Body of pancreas (tissue), 4 donors: ENCODE data around the gene PRR14L. TPM values are rescaled to one million over a fixed set of nuclear protein-coding genes. Genes with fewer than 3 reads are reported as not detected.
"Not testable (repeated sequence)": the region's sequence is repeated elsewhere in the genome, so short reads cannot be mapped to it uniquely, and the experiment has no call there.

Experiments used
- ATAC-seq: fragments of 150-250 bp; one replicate; pipeline ENCODE4 v1.9.1; 2016
- DNase-seq, 4 donors: peaks; one replicate each; pipeline ENCODE4 v3.0.0-alpha.2; 2019
- H3K27ac ChIP-seq, 4 donors: fragments of 200-600 bp; sonication (generic); 1 replicate in 3 of 4; 2 replicates in 1 of 4; pipeline versions ENCODE4 v1.5.1 to v1.6.1; 2016 to 2019; ENCODE audit warnings: mild to moderate bottlenecking in 1 of 4, mixed read lengths in 1 of 4, moderate library complexity in 1 of 4
- H3K27me3 ChIP-seq, 2 donors: fragments of 200-600 bp; sonication (generic); one replicate each; pipeline ENCODE4 v1.6.0; 2016; ENCODE audit warnings: mild to moderate bottlenecking in 1 of 2
- H3K36me3 ChIP-seq, 2 donors: fragments of 200-600 bp; sonication (generic); replicated peaks in 1 of 2; 2 replicates each; pipeline ENCODE4 v1.5.1; 2016; ENCODE audit warnings: low read depth in 2 of 2; ENCODE audit not compliant: insufficient read depth in 1 of 2
- H3K4me1 ChIP-seq: fragments of 200-600 bp; sonication (generic); one replicate; pipeline ENCODE4 v1.6.0; 2016
- H3K4me3 ChIP-seq, 2 donors: fragments of 200-600 bp; sonication (generic); 1 replicate in 1 of 2; 2 replicates in 1 of 2; pipeline ENCODE4 v1.5.1; 2016 to 2019
- H3K9me3 ChIP-seq, 3 donors: fragments of 200-600 bp; sonication (generic); 1 replicate in 2 of 3; 2 replicates in 1 of 3; pipeline ENCODE4 v1.5.1; 2016
- POLR2A ChIP-seq, 3 donors: fragments of 450-650 bp; IDR thresholded peaks; one replicate each; pipeline ENCODE4 v1.6.1; 2016; ENCODE audit warnings: antibody characterized with exemption in 3 of 3, mild to moderate bottlenecking in 2 of 3
- WGBS, 2 donors: methylation state at CpG; one replicate each; pipeline ENCODE4 v1.1.5; 2017; 5-methylcytosine and 5-hydroxymethylcytosine counted together
- intact Hi-C: fragments of 100-400 bp; cut with DNase I; formaldehyde crosslinking; loops from one replicate; pipeline ENCODE4 v1.15.1; 2023
- total RNA-seq, 2 donors: library from RNA; depleted of rRNA; stranded (reverse); fragments of >200 nt; gene quantifications; one replicate each; pipeline ENCODE4 v1.1.0, GENCODE V29; 2016
- TF ChIP-seq, protein P1 (sequence below), 7 experiments: fragments of 450-650 bp in 4 of 7; fragments of 200-600 bp in 3 of 7; sonication (generic) in 3 of 7; IDR thresholded peaks; one replicate each; pipeline ENCODE4 v1.5.1; 2016 to 2019; ENCODE audit warnings: antibody characterized with exemption in 7 of 7

PRR14L gene
- total RNA-seq, 2 donors from 2014 or later: 11.9 to 28.7 TPM

DNA sequence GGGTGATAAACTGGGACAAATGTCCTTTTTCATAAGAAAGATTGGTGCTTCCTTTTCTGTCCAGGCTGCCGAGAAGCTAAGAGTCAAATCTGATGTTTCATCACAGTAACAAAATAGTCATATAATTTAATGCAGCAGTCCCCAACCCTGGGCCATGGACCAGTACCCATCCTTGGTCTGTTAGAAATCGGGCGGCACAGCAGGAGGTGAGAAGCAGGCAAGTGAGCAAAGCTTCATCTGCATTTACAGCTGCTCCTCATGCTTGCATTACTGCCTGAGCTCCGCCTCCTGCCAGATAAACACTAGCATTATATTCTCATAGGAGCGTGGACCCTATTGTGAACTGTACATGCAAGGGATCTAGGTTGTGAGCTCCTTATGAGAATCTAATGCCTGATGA lies 26.2 kb downstream of the PRR14L start:
- TF ChIP-seq POLR2A (IDR thresholded peaks at IDR 0.05): no peak
- TF ChIP-seq, protein P1, sequence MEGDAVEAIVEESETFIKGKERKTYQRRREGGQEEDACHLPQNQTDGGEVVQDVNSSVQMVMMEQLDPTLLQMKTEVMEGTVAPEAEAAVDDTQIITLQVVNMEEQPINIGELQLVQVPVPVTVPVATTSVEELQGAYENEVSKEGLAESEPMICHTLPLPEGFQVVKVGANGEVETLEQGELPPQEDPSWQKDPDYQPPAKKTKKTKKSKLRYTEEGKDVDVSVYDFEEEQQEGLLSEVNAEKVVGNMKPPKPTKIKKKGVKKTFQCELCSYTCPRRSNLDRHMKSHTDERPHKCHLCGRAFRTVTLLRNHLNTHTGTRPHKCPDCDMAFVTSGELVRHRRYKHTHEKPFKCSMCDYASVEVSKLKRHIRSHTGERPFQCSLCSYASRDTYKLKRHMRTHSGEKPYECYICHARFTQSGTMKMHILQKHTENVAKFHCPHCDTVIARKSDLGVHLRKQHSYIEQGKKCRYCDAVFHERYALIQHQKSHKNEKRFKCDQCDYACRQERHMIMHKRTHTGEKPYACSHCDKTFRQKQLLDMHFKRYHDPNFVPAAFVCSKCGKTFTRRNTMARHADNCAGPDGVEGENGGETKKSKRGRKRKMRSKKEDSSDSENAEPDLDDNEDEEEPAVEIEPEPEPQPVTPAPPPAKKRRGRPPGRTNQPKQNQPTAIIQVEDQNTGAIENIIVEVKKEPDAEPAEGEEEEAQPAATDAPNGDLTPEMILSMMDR (IDR thresholded peaks at IDR 0.05): no peak
- no peak overlapping the region for H3K4me3 ChIP-seq
- ATAC-seq (no peak), DNase-seq (no peak)
- WGBS, 2 donors: 93 to 94% methylated on average over 5 of the region's 5 CpGs
- H3K27me3 ChIP-seq: no peaks in the 10 kb centered on the region
- H3K9me3 ChIP-seq: no peaks in the 10 kb centered on the region
- no peak overlapping the region for H3K27ac ChIP-seq
- intact Hi-C loops: no loop called here
- no peaks in the 10 kb centered on the region for H3K4me1 ChIP-seq
- peaks cover 0 to 9% of the 10 kb centered on the region in 2 donors for H3K36me3 ChIP-seq

DNA sequence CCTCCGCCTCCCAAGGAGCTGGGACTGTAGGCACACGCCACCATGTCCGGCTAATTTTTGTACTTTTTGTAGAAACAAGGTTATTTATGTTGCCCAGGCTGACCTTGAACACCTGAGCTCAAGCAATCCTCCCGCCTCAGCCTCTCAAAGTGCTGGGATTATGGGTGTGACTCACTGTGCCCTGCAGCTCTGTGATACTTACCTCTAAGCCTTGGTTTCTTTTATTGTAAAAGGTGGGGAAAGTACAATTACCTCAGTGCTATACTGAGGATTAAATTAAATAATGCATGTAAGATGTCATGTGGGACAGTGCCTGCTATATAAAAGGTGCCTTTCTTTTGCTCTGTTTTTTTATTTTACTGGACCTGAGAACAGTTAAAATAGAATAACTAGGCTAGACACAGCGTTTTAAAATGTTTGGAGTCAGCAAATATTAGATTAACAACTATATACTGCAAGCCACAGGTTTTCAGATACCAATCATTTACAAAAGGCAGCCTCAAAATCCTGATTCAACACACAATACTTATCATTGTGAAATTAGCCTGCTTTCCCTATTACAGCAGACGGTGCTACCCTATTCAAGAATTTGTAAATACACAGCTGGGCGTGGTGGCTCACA lies 30.0 kb downstream of the PRR14L start:
- no peaks in the 10 kb centered on the region for H3K27me3 ChIP-seq
- H3K9me3 ChIP-seq: no peaks in the 10 kb centered on the region
- intact Hi-C loops: no loop called here
- peaks cover 0 to 23% of the 10 kb centered on the region in 2 donors for H3K36me3 ChIP-seq
- H3K27ac ChIP-seq: no peak overlapping the region
- H3K4me3 ChIP-seq: no peak overlapping the region
- H3K4me1 ChIP-seq: no peaks in the 10 kb centered on the region
- no peak for ATAC-seq
- WGBS, 2 donors: 92 to 95% methylated on average over 7 of the region's 7 CpGs
- TF ChIP-seq, protein P1 (IDR thresholded peaks at IDR 0.05): no peak
- no peak for TF ChIP-seq POLR2A (IDR thresholded peaks at IDR 0.05)
- DNase-seq: no peak

DNA sequence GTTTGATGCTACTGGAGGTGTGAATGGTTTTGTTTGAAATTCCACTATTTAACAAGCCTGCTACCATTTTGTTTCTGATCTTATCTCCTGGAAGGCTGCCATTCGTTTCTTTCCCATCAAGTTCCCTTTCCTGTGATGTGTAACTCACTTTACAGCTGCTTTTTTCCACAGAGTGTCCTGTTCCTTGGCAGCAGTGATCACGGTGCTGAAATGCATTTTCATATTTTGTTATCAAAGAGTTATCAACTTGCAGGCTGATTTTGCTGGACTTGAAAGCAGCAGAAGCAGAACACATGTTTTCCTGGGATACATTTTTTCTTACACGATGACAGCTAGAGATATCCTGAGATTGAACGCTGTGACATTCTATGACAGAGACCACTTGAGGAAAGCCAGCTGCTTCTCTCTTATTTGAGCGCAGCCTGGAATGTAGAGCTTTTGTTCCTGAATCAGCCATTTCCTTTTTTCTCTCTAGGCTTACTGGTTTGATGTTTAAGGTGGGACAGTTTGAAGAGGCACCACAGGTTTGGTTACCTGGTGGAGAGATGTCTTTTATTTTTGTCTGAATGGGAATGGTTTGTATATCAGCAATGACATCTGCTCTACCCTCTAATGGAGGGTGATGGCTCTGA lies 34.7 kb downstream of the PRR14L start:
- intact Hi-C loops: no loop called here
- no peaks in the 10 kb centered on the region for H3K9me3 ChIP-seq
- H3K27ac ChIP-seq: no peak overlapping the region
- no peaks in the 10 kb centered on the region for H3K4me1 ChIP-seq
- DNase-seq (no peak), ATAC-seq (no peak)
- peaks cover 0 to 16% of the 10 kb centered on the region in 2 donors for H3K36me3 ChIP-seq
- H3K27me3 ChIP-seq: no peaks in the 10 kb centered on the region
- WGBS, 2 donors: 40 to 45% methylated on average over 5 of the region's 5 CpGs
- no peak for TF ChIP-seq POLR2A (IDR thresholded peaks at IDR 0.05)
- TF ChIP-seq, protein P1 (IDR thresholded peaks at IDR 0.05): no peak
- H3K4me3 ChIP-seq: no peak overlapping the region

DNA sequence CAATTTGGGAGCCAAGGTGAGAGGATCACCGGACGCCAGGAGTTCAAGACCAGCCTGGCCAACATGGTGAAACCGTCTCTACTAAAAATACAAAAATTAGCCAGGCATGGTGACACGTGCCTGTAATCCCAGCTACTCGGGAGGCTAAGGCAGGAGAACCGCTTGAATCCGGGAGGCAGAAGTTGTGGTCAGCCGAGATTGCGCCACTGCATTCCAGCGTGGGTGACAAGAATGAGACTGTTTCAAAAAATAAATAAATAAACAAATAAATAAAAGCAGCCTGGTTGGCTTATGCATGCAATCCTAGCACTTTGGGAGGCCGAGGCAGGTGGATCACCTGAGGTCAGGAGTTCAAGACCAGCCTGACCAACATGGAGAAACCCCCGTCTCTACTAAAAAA lies 38.7 kb downstream of the PRR14L start:
- not testable (repeated sequence) for ATAC-seq, H3K36me3 ChIP-seq

DNA sequence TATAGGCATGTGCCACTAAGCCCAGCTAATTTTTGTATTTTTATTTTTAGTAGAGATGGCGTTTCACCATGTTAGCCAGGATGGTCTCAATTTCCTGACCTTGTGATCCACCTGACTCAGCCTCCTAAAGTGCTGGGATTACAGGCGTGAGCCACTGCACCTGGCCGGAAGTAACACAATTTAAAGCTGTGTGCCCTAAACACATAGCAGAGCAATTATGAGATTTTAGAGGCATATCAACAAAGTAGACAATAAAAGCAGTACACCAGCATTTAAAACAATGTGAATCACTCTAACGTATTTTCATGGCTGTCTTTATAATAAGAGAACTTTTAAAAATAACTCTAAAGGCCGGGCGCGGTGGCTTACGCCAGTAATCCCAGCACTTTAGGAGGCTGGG lies 42.4 kb downstream of the PRR14L start:
- H3K27ac ChIP-seq: no peak overlapping the region
- ATAC-seq (no peak), DNase-seq (no peak)
- H3K9me3 ChIP-seq: no peaks in the 10 kb centered on the region
- intact Hi-C loops: no loop called here
- H3K4me1 ChIP-seq: no peaks in the 10 kb centered on the region
- H3K4me3 ChIP-seq: no peak overlapping the region
- no peaks in the 10 kb centered on the region for H3K27me3 ChIP-seq
- peaks cover 2 to 9% of the 10 kb centered on the region in 2 donors for H3K36me3 ChIP-seq
- WGBS, 2 donors: 92 to 93% methylated on average over 8 of the region's 8 CpGs
- TF ChIP-seq POLR2A (IDR thresholded peaks at IDR 0.05): no peak
- TF ChIP-seq, protein P1 (IDR thresholded peaks at IDR 0.05): no peak

More for the DNA sequence above, 38.7 kb downstream of the PRR14L start:
- H3K27ac ChIP-seq, intact Hi-C loops, DNase-seq, H3K4me1 ChIP-seq, H3K27me3 ChIP-seq, H3K4me3 ChIP-seq, H3K9me3 ChIP-seq: not testable (repeated sequence)
- 79 to 91% methylated on average over 12 of the region's 12 CpGs for WGBS, 2 donors
